HG03175 (cell line): ENCODE data around the gene HS6ST2.

Source experiments
- ATAC-seq: cut with Tn5 transposase; IDR thresholded peaks from one replicate; pipeline ENCODE4 v1.9.1; 2021; ENCODE audit warnings: mild to moderate bottlenecking, moderate library complexity; ENCODE audit not compliant: unreplicated experiment

HS6ST2 gene

GRCh38 chrX:132807411-132808030 is 150.9 kb downstream of the HS6ST2 start:
- ATAC-seq: no peak

GRCh38 chrX:132802033-132802432 is 156.4 kb downstream of the HS6ST2 start:
- ATAC-seq: no peak

GRCh38 chrX:132795181-132795580 is 163.2 kb downstream of the HS6ST2 start:
- no peak for ATAC-seq

- no peak for ATAC-seq
Observed at GRCh38 chrX:132791714-132792113, 166.7 kb downstream of the HS6ST2 start.

- ATAC-seq: no peak
Observed at GRCh38 chrX:132790329-132790728, 168.1 kb downstream of the HS6ST2 start.

- no peak for ATAC-seq
Observed at GRCh38 chrX:132786217-132786616, 172.2 kb downstream of the HS6ST2 start.

- no peak for ATAC-seq
Observed at GRCh38 chrX:132778917-132779316, 179.5 kb downstream of the HS6ST2 start.

GRCh38 chrX:132776486-132777210 is 181.8 kb downstream of the HS6ST2 start:
- peak; percentile 43 for ATAC-seq

GRCh38 chrX:132775263-132775823 is 183.1 kb downstream of the HS6ST2 start:
- no peak for ATAC-seq

- ATAC-seq: no peak
Observed at GRCh38 chrX:132774010-132774714, 184.3 kb downstream of the HS6ST2 start.

GRCh38 chrX:132769609-132770008 is 188.8 kb downstream of the HS6ST2 start:
- ATAC-seq: no peak

- no peak for ATAC-seq
Observed at GRCh38 chrX:132766452-132766851, 192.0 kb downstream of the HS6ST2 start.

- no peak for ATAC-seq
Observed at GRCh38 chrX:132763528-132763927, 194.9 kb downstream of the HS6ST2 start.

GRCh38 chrX:132758759-132759158 is 199.7 kb downstream of the HS6ST2 start:
- no peak for ATAC-seq

GRCh38 chrX:132757066-132757623 is 201.3 kb downstream of the HS6ST2 start:
- ATAC-seq: no peak

- no peak for ATAC-seq
Observed at GRCh38 chrX:132756439-132756838, 202.0 kb downstream of the HS6ST2 start.

GRCh38 chrX:132751063-132751690 is 207.3 kb downstream of the HS6ST2 start:
- no peak for ATAC-seq

GRCh38 chrX:132750331-132751062 is 207.9 kb downstream of the HS6ST2 start:
- ATAC-seq: no peak

- ATAC-seq: no peak
Observed at GRCh38 chrX:132749406-132749805, 209.0 kb downstream of the HS6ST2 start.

- ATAC-seq: no peak
Observed at GRCh38 chrX:132748909-132749308, 209.5 kb downstream of the HS6ST2 start.
